Measurements from ENCODE around the gene ARSA.

GRCh38 chr22:50600538-50600937, 27.4 kb downstream of the ARSA start, which contains the start of gene MAPK8IP2:
- TF ChIP-seq CTCF (conservative IDR thresholded peaks at IDR 0.05; ENCODE audit: low read length) (no peak), EZH2phosphoT487 (IDR thresholded peaks at IDR 0.05; ENCODE audit: borderline replicate concordance, low read depth, low read length) (no peak)
